CD4-positive, alpha-beta T cell (primary cell): ENCODE measurements around the gene ITGB8. TPM values are rescaled to one million over a fixed set of nuclear protein-coding genes. Genes with fewer than 3 reads are reported as not detected.

ENCODE experiments used
- ATAC-seq: fragments of 200-7000 bp; cut with Tn5 transposase; one replicate; pipeline ENCODE4 v1.10.0; 2022; ENCODE audit warnings: mild to moderate bottlenecking; ENCODE audit not compliant: poor library complexity
- CTCF ChIA-PET: fragments of 350-600 bp; sonication (Branson Sonifier 250); formaldehyde crosslinking; loops from one replicate; lab custom pipeline; 2021; ENCODE audit warnings: antibody characterized with exemption, inconsistent platforms; lab: Charles Lee
- POLR2A ChIA-PET: fragments of 350-600 bp; sonication (Branson Sonifier 250); formaldehyde crosslinking; loops from one replicate; lab custom pipeline; 2021; ENCODE audit warnings: antibody characterized with exemption, inconsistent platforms; lab: Charles Lee
- DNase-seq, 14 experiments: peaks; one replicate each; pipeline ENCODE4 v3.0.0-alpha.2; 2013 to 2020; ENCODE audit warnings: mixed read lengths in 2 of 14
- H3K27ac ChIP-seq, 2 donors: one replicate each; pipeline versions ENCODE4 v1.5.1 to v1.7.0; 2013; ENCODE audit warnings: low read length in 2 of 2, low read depth in 1 of 2, mild to moderate bottlenecking in 1 of 2
- H3K27me3 ChIP-seq, 2 experiments: 1 replicate in 1 of 2; 2 replicates in 1 of 2; pipeline versions ENCODE4 v1.6.1 to v1.7.0; 2013; ENCODE audit warnings: low read length in 2 of 2, control low read depth in 1 of 2, mild to moderate bottlenecking in 1 of 2, moderate library complexity in 1 of 2; ENCODE audit not compliant: insufficient read depth in 2 of 2, control insufficient read depth in 1 of 2
- H3K36me3 ChIP-seq: one replicate; pipeline ENCODE4 v1.6.1; 2013; ENCODE audit warnings: low read length, control low read depth; ENCODE audit not compliant: insufficient read depth
- H3K4me1 ChIP-seq: one replicate; pipeline ENCODE4 v1.6.1; 2013; ENCODE audit warnings: low read length, control low read depth; ENCODE audit not compliant: insufficient read depth
- H3K4me3 ChIP-seq: one replicate; pipeline ENCODE4 v1.5.1; 2013; ENCODE audit warnings: mild to moderate bottlenecking, low read length, moderate library complexity
- H3K9me3 ChIP-seq, 2 experiments: 1 replicate in 1 of 2; 2 replicates in 1 of 2; pipeline versions ENCODE4 v1.6.1 to v1.7.0; 2013; ENCODE audit warnings: low read length in 2 of 2, mild to moderate bottlenecking in 2 of 2, control low read depth in 1 of 2, moderate library complexity in 1 of 2; ENCODE audit not compliant: control insufficient read depth in 1 of 2, insufficient read depth in 1 of 2
- H3K27ac Mint-ChIP-seq: one replicate; pipeline ENCODE4 v1.8.0; 2020; ENCODE audit warnings: mixed read lengths
- H3K27me3 Mint-ChIP-seq: one replicate; pipeline ENCODE4 v1.8.0; 2021; ENCODE audit warnings: mixed read lengths
- H3K36me3 Mint-ChIP-seq: one replicate; pipeline ENCODE4 v1.8.0; 2021; ENCODE audit warnings: low read depth, mixed read lengths
- H3K4me1 Mint-ChIP-seq: one replicate; pipeline ENCODE4 v1.8.0; 2021; ENCODE audit warnings: low read depth, mixed read lengths
- H3K4me3 Mint-ChIP-seq: one replicate; pipeline ENCODE4 v1.8.0; 2020; ENCODE audit warnings: mild to moderate bottlenecking, mixed read lengths
- H3K9me3 Mint-ChIP-seq: one replicate; pipeline ENCODE4 v1.8.0; 2020; ENCODE audit warnings: mixed read lengths
- CTCF ChIP-seq: fragments of 200-600 bp; IDR thresholded peaks from one replicate; pipeline ENCODE4 v1.8.0; 2022; ENCODE audit warnings: antibody characterized with exemption, mild to moderate bottlenecking
- intact Hi-C, 2 experiments: fragments of 100-400 bp; cut with DNase I in 1 of 2; cut with micrococcal nuclease in 1 of 2; formaldehyde crosslinking; loops; one replicate each; pipeline versions ENCODE4 v1.15.1 to v1.9.0; 2023 to 2025; cut with DNase I, micrococcal nuclease
- total RNA-seq, 174 experiments: library from RNA in 2 of 174; stranded (reverse) in 2 of 174; gene quantifications; one replicate each; pipeline ENCODE4 v1.2.3 and lab custom pipeline; 2021 to 2026

The ITGB8 gene
- total RNA-seq, 2 experiments from 2014 or later: not detected

DNA sequence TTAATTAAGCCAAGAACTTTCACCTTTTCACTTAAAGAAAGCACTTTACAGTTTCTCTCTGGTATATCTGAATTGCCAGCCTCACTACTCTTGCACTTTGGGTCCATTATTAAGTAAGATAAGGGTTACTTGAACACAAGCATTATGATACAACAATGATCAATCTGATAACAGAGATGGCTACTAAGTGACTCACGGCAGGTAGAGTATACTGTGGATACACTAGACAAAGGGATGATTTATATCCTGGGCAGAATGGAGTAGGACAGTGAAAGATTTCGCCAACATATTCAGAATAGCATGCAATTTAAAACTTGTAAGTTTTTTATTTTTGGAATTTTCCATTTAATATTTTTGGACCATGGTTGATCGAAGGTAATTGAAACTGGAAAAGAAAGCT, 34.3 kb upstream of the ITGB8 start:
- no peak for ATAC-seq

DNA sequence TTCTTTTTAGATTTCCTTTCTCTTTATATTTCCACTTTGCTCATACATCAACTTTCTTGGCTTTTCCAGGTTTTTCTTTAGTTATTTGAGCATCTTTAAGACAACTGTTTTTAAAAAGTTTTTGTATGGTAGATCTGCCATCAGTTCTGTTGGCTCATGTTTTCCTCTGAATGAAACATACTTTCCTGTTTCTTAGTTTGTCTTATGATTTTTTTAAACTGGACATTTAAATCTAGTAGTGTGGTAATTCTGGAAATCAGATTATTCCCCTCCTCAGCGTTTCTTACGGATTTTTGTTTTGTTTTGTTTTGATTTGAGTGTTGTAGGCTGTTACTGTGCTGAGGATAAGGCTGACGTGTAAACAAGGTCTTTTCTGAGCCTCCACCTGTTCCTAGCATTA, 33.8 kb upstream of the ITGB8 start:
- POLR2A ChIA-PET: no interaction called here
- H3K4me3 ChIP-seq: no peak overlapping the region
- DNase-seq (no peak), ATAC-seq (no peak)
- H3K9me3 ChIP-seq: no peaks in the 10 kb centered on the region
- Mint-ChIP-seq H3K36me3 (no peaks in the 10 kb centered on the region), H3K27ac (no peak overlapping the region), H3K27me3 (no peaks in the 10 kb centered on the region), H3K9me3 (peaks cover 5% of the 10 kb centered on the region), H3K4me3 (no peak overlapping the region), H3K4me1 (no peaks in the 10 kb centered on the region)
- no peaks in the 10 kb centered on the region for H3K27me3 ChIP-seq
- H3K36me3 ChIP-seq: no peaks in the 10 kb centered on the region
- H3K4me1 ChIP-seq: no peaks in the 10 kb centered on the region
- CTCF ChIA-PET: no interaction called here
- intact Hi-C loops: no loop called here
- no peak for TF ChIP-seq CTCF
- no peak overlapping the region for H3K27ac ChIP-seq

More for the DNA sequence above, 34.3 kb upstream of the ITGB8 start:
- Mint-ChIP-seq H3K4me1 (no peaks in the 10 kb centered on the region), H3K36me3 (no peaks in the 10 kb centered on the region), H3K27me3 (no peaks in the 10 kb centered on the region), H3K4me3 (no peak overlapping the region), H3K27ac (no peak overlapping the region), H3K9me3 (peaks cover 5% of the 10 kb centered on the region)
- CTCF ChIA-PET: no interaction called here
- Histone ChIP-seq H3K27me3 (no peaks in the 10 kb centered on the region), H3K4me3 (no peak overlapping the region), H3K4me1 (no peaks in the 10 kb centered on the region), H3K9me3 (no peaks in the 10 kb centered on the region), H3K36me3 (no peaks in the 10 kb centered on the region), H3K27ac (no peak overlapping the region)
- intact Hi-C loops: no loop called here
- no peak for TF ChIP-seq CTCF
- POLR2A ChIA-PET: no interaction called here
- DNase-seq: no peak

GRCh38 chr7:20298486-20298901, 32.2 kb upstream of the ITGB8 start:
- Histone ChIP-seq H3K4me3 (no peak overlapping the region), H3K27me3 (no peaks in the 10 kb centered on the region), H3K27ac (no peak overlapping the region), H3K36me3 (no peaks in the 10 kb centered on the region), H3K9me3 (no peaks in the 10 kb centered on the region), H3K4me1 (no peaks in the 10 kb centered on the region)
- ChIA-PET CTCF (no interaction called here), POLR2A (no interaction called here)
- H3K4me3 Mint-ChIP-seq: no peak overlapping the region
- H3K27me3 Mint-ChIP-seq: no peaks in the 10 kb centered on the region
- DNase-seq (no peak), ATAC-seq (no peak)
- H3K4me1 Mint-ChIP-seq: no peaks in the 10 kb centered on the region
- H3K27ac Mint-ChIP-seq: no peak overlapping the region
- no peak for TF ChIP-seq CTCF
- no peaks in the 10 kb centered on the region for H3K36me3 Mint-ChIP-seq
- H3K9me3 Mint-ChIP-seq: peaks cover 5% of the 10 kb centered on the region
- intact Hi-C loops: no loop called here
